Heart left ventricle (tissue), 13 donors: Measurements from ENCODE around the gene PACRG.

ENCODE experiments used
- POLR2A ChIP-seq, 2 donors: fragments of 450-650 bp; IDR thresholded peaks; one replicate each; pipeline ENCODE4 v1.6.1; 2017; ENCODE audit warnings: antibody characterized with exemption in 2 of 2, mild to moderate bottlenecking in 2 of 2, moderate library complexity in 2 of 2
- TF ChIP-seq, protein P1 (sequence below), 12 donors: fragments of 200-600 bp; sonication (generic) in 4 of 12; IDR thresholded peaks; one replicate each; pipeline versions ENCODE4 v1.5.0 to v1.8.0; 2018 to 2022; ENCODE audit warnings: antibody characterized with exemption in 12 of 12, mild to moderate bottlenecking in 5 of 12
- donor health status: ischemic (EF 13 %, LVEDD 7.1; RV severe dilation, severe dysfunction).
- donor health status: DM: no; HTN: yes; CAD: no.
- donor health status: DM: no; HTN: no; CAD: no.
- donor health status: ischemic (EF 25% LVEDD 6.9; RV normal size, moderate dysfunction).
- donor health status: ischemic (EF 25% LVEDD 5.7; RV mildly dilated, moderate dysfunction).
- donor health status: ischemic (EF 35%, LVEDD 5.7; RV mildly dilated, moderate dysfunction).
- donor health status: nonischemic (EF 11% LVEDD 7.7; RV severe dilation, severe dysfunction).
- donor health status: DM: yes; HTN: yes; CAD: no.
- donor health status: PGD.
- donor health status: ischemic (EF 29% LVEDD 5.4; RV normal size, mild dysfunction).
- donor health status: nonischemic (EF 23%, LVEDD 6.1; RV moderate dilation, normal function).

DNA sequence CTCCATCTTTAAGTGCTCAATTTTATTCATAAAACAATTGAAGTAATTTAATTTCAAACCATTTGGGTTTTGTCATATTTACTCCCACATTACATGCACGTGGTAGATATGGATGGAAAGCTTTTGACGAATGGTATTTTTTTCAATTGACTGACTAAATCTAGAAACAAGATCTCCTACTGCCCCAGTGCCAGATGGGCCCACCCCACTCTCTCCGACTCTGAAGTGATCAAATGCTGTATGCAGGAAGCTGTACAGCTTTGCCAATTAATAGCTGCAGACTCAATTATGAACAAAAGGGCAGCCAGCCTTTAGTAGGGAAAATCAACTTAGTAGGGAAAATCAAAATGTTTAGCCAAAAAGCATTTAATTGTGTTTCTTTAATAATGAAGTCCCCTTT lies 46.2 kb downstream of the PACRG start:
- TF ChIP-seq POLR2A (IDR thresholded peaks at IDR 0.05): no peak
- TF ChIP-seq, protein P1, sequence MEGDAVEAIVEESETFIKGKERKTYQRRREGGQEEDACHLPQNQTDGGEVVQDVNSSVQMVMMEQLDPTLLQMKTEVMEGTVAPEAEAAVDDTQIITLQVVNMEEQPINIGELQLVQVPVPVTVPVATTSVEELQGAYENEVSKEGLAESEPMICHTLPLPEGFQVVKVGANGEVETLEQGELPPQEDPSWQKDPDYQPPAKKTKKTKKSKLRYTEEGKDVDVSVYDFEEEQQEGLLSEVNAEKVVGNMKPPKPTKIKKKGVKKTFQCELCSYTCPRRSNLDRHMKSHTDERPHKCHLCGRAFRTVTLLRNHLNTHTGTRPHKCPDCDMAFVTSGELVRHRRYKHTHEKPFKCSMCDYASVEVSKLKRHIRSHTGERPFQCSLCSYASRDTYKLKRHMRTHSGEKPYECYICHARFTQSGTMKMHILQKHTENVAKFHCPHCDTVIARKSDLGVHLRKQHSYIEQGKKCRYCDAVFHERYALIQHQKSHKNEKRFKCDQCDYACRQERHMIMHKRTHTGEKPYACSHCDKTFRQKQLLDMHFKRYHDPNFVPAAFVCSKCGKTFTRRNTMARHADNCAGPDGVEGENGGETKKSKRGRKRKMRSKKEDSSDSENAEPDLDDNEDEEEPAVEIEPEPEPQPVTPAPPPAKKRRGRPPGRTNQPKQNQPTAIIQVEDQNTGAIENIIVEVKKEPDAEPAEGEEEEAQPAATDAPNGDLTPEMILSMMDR (IDR thresholded peaks at IDR 0.05): no peak
